ENCODE results near the gene TMC8.

DNA sequence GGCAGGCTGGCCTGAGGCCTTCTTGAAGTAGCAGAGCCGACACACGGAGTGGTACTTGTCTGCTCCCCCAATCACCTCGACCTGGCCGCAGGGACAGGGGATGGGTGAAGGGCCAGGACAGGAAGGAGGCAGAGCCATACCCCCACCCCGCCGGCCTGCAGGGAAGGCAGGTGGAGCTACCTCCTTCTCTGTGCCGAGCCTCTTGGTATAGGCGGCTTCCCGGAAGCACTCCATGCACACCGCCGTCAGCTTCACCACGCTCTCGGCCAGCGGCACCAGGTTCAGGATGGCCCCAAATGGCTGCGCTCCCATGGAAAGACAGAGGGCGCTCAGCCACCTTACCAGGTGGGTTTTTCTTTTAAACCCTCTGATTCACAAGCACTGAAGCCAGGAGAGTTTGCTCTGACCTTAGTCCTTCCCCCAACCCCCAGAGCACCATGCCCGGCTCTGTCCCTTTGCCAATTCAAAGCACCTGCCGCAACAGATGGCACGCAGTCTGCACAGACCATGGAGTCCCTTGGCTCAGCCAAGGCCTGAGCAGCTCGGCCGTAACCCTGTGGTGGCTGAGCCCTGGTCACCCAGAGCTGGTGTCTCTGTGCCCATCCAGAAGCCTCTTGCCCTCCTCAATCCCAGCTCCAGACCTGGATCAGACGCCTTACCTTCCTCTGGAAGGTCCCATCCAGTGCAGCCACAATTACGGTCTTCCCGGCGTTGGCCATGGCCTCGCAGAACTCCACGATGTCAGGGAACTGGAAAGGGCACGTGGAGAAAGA is 44.5 kb downstream of the TMC8 start:
- TF ChIP-seq, protein P1, sequence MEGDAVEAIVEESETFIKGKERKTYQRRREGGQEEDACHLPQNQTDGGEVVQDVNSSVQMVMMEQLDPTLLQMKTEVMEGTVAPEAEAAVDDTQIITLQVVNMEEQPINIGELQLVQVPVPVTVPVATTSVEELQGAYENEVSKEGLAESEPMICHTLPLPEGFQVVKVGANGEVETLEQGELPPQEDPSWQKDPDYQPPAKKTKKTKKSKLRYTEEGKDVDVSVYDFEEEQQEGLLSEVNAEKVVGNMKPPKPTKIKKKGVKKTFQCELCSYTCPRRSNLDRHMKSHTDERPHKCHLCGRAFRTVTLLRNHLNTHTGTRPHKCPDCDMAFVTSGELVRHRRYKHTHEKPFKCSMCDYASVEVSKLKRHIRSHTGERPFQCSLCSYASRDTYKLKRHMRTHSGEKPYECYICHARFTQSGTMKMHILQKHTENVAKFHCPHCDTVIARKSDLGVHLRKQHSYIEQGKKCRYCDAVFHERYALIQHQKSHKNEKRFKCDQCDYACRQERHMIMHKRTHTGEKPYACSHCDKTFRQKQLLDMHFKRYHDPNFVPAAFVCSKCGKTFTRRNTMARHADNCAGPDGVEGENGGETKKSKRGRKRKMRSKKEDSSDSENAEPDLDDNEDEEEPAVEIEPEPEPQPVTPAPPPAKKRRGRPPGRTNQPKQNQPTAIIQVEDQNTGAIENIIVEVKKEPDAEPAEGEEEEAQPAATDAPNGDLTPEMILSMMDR (conservative IDR thresholded peaks at IDR 0.05; ENCODE audit: low read depth, low read length): no peak
- TF ChIP-seq EZH2 (IDR thresholded peaks at IDR 0.05; ENCODE audit: borderline replicate concordance, low read depth, low read length, poor library complexity, severe bottlenecking): no peak
